PC-3 (cell line): ENCODE results near the gene SEC23A.

Source experiments
- EZH2 ChIP-seq: fragments of 300-600 bp; sonication (generic); IDR thresholded peaks from one replicate; pipeline ENCODE4 v1.6.1; 2017; ENCODE audit warnings: antibody characterized with exemption, mild to moderate bottlenecking, low read length; ENCODE audit not compliant: unreplicated experiment
- EZH2phosphoT487 ChIP-seq: fragments of 300-600 bp; sonication (generic); IDR thresholded peaks from 2 replicates; pipeline ENCODE4 v1.6.1; 2018; ENCODE audit warnings: mild to moderate bottlenecking, antibody characterized with exemption, low read length, borderline replicate concordance
- TF ChIP-seq, protein P1 (sequence below): fragments of 300-600 bp; sonication (generic); conservative IDR thresholded peaks from 2 replicates; pipeline ENCODE4 v1.5.1; 2017; ENCODE audit warnings: antibody characterized with exemption, low read depth, mild to moderate bottlenecking, low read length

DNA sequence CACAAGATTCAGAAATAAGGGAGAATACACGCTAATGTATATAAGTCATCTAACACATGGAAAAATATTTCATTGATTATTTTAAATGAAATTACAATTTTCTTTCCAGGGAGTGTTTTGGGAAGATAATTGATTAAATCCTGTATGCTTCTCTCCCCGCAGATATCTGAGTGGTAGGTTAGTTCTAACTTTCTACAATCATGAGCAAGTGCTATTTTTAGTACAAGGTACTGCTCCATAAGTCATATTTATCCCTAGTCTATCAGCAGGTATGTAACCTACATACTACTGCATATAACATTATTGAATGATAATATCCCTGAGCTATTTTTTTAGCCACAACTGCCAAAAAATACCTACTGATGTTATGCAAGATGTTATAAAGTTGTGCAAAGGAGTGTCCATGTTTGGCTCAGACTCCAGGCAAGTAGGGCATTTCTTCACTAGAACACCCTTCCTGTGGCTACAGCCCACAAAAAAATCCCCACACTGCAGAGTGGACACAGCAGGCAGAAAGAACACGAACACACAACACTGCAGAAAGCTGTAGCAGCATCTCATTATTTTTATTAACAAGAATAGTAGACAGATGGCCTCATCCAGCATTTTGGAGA, 87.0 kb downstream of the SEC23A start:
- TF ChIP-seq EZH2 = no peak
- TF ChIP-seq, protein P1, sequence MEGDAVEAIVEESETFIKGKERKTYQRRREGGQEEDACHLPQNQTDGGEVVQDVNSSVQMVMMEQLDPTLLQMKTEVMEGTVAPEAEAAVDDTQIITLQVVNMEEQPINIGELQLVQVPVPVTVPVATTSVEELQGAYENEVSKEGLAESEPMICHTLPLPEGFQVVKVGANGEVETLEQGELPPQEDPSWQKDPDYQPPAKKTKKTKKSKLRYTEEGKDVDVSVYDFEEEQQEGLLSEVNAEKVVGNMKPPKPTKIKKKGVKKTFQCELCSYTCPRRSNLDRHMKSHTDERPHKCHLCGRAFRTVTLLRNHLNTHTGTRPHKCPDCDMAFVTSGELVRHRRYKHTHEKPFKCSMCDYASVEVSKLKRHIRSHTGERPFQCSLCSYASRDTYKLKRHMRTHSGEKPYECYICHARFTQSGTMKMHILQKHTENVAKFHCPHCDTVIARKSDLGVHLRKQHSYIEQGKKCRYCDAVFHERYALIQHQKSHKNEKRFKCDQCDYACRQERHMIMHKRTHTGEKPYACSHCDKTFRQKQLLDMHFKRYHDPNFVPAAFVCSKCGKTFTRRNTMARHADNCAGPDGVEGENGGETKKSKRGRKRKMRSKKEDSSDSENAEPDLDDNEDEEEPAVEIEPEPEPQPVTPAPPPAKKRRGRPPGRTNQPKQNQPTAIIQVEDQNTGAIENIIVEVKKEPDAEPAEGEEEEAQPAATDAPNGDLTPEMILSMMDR = no peak
- TF ChIP-seq EZH2phosphoT487 = no peak
